Stimulated activated memory B cell treated with anti-CD40 and anti-IgM and Interleukin-4, amounts not matched to agents 10 μg/mL and 1 μg/mL and 100 μg/mL, for 72 hours (primary cell): Measurements from ENCODE around the gene BEND7.
"Not testable (repeated sequence)": the region's sequence is repeated elsewhere in the genome, so short reads cannot be mapped to it uniquely, and the experiment has no call there.

Experiments used
- ATAC-seq: fragments of 150-1000 bp; cut with Tn5 transposase; 2 replicates; pipeline ENCODE4 v1.10.0; 2021
- H3K27ac Mint-ChIP-seq: one replicate; pipeline ENCODE4 v1.8.0; 2022; ENCODE audit warnings: mild to moderate bottlenecking, mixed read lengths
- H3K27me3 Mint-ChIP-seq: one replicate; pipeline ENCODE4 v1.8.0; 2022; ENCODE audit warnings: mixed read lengths
- H3K36me3 Mint-ChIP-seq: one replicate; pipeline ENCODE4 v1.8.0; 2022; ENCODE audit warnings: mixed read lengths
- H3K4me1 Mint-ChIP-seq: one replicate; pipeline ENCODE4 v1.8.0; 2022; ENCODE audit warnings: mixed read lengths
- H3K4me3 Mint-ChIP-seq: one replicate; pipeline ENCODE4 v1.8.0; 2022; ENCODE audit warnings: mild to moderate bottlenecking, moderate library complexity, mixed read lengths
- H3K9me3 Mint-ChIP-seq: one replicate; pipeline ENCODE4 v1.8.0; 2022; ENCODE audit warnings: mixed read lengths

The BEND7 gene

GRCh38 chr10:13528875-13529713, at the start of gene BEND7:
TSS of gene BEND7 (minus strand) at chr10:13529014. CDS start at chr10:13528533, 481 bp downstream.
- peak within 1 kb of the TSS; percentile 73 for H3K4me3 Mint-ChIP-seq
- no peak within 1 kb of the TSS for H3K27ac Mint-ChIP-seq
- no peaks in the 10 kb centered on the region for H3K9me3 Mint-ChIP-seq
- H3K36me3 Mint-ChIP-seq: no peaks in the 10 kb centered on the region
- ATAC-seq: peak; percentile 72
- peaks cover 51% of the 10 kb centered on the region for H3K27me3 Mint-ChIP-seq
- peaks cover 16% of the 10 kb centered on the region for H3K4me1 Mint-ChIP-seq

- no peaks in the 10 kb centered on the region for H3K36me3 Mint-ChIP-seq
- ATAC-seq: no peak
- H3K4me3 Mint-ChIP-seq: no peak overlapping the region
- H3K4me1 Mint-ChIP-seq: no peaks in the 10 kb centered on the region
- peaks cover 12% of the 10 kb centered on the region for H3K27me3 Mint-ChIP-seq
- peaks cover 9% of the 10 kb centered on the region for H3K9me3 Mint-ChIP-seq
- no peak overlapping the region for H3K27ac Mint-ChIP-seq
These were observed 45.1 kb upstream of the BEND7 start for GRCh38 chr10:13573960-13574359.

GRCh38 chr10:13571541-13571940, 42.7 kb upstream of the BEND7 start:
- Mint-ChIP-seq H3K27me3 (peaks cover 8% of the 10 kb centered on the region), H3K36me3 (no peaks in the 10 kb centered on the region), H3K4me3 (no peak overlapping the region), H3K4me1 (no peaks in the 10 kb centered on the region), H3K9me3 (peaks cover 9% of the 10 kb centered on the region), H3K27ac (no peak overlapping the region)
- no peak for ATAC-seq

- H3K9me3 Mint-ChIP-seq: no peaks in the 10 kb centered on the region
These were observed 38.2 kb upstream of the BEND7 start for GRCh38 chr10:13567030-13567429.

GRCh38 chr10:13564576-13564975, 35.8 kb upstream of the BEND7 start:
- Mint-ChIP-seq H3K27ac (no peak overlapping the region), H3K4me3 (no peak overlapping the region), H3K27me3 (peaks cover 8% of the 10 kb centered on the region), H3K9me3 (no peaks in the 10 kb centered on the region), H3K36me3 (no peaks in the 10 kb centered on the region), H3K4me1 (no peaks in the 10 kb centered on the region)
- ATAC-seq: no peak

More at GRCh38 chr10:13567030-13567429, 38.2 kb upstream of the BEND7 start:
- Mint-ChIP-seq H3K4me3 (no peak overlapping the region), H3K4me1 (no peaks in the 10 kb centered on the region), H3K27me3 (peaks cover 8% of the 10 kb centered on the region), H3K27ac (no peak overlapping the region), H3K36me3 (no peaks in the 10 kb centered on the region)
- no peak for ATAC-seq

- Mint-ChIP-seq H3K4me3 (no peak overlapping the region), H3K36me3 (no peaks in the 10 kb centered on the region), H3K27ac (no peak overlapping the region), H3K4me1 (no peaks in the 10 kb centered on the region), H3K9me3 (no peaks in the 10 kb centered on the region), H3K27me3 (peaks cover 8% of the 10 kb centered on the region)
- no peak for ATAC-seq
These were observed 34.9 kb upstream of the BEND7 start for GRCh38 chr10:13563481-13564445.

GRCh38 chr10:13560597-13560996, 31.8 kb upstream of the BEND7 start:
- no peak for ATAC-seq
- H3K4me3 Mint-ChIP-seq: no peak overlapping the region
- no peak overlapping the region for H3K27ac Mint-ChIP-seq
- no peaks in the 10 kb centered on the region for H3K27me3 Mint-ChIP-seq
- H3K36me3 Mint-ChIP-seq: no peaks in the 10 kb centered on the region
- H3K9me3 Mint-ChIP-seq: peaks cover 3% of the 10 kb centered on the region
- H3K4me1 Mint-ChIP-seq: peaks cover 10% of the 10 kb centered on the region

- Mint-ChIP-seq H3K4me1 (peaks cover 10% of the 10 kb centered on the region), H3K27ac (no peak overlapping the region), H3K9me3 (peaks cover 3% of the 10 kb centered on the region), H3K36me3 (no peaks in the 10 kb centered on the region), H3K27me3 (peaks cover 6% of the 10 kb centered on the region), H3K4me3 (no peak overlapping the region)
- ATAC-seq: no peak
These were observed 30.4 kb upstream of the BEND7 start for GRCh38 chr10:13559124-13559700.

GRCh38 chr10:13555884-13556510, 27.2 kb upstream of the BEND7 start:
- ATAC-seq: no peak
- Mint-ChIP-seq H3K27ac (no peak overlapping the region), H3K36me3 (peaks cover 6% of the 10 kb centered on the region), H3K9me3 (peaks cover 6% of the 10 kb centered on the region), H3K27me3 (peaks cover 25% of the 10 kb centered on the region), H3K4me1 (peaks cover 10% of the 10 kb centered on the region), H3K4me3 (no peak overlapping the region)

- no peak for ATAC-seq
- H3K27me3 Mint-ChIP-seq: peaks cover 52% of the 10 kb centered on the region
- H3K36me3 Mint-ChIP-seq: peaks cover 8% of the 10 kb centered on the region
- H3K9me3 Mint-ChIP-seq: peaks cover 19% of the 10 kb centered on the region
- no peak overlapping the region for H3K4me3 Mint-ChIP-seq
- H3K27ac Mint-ChIP-seq: no peak overlapping the region
- H3K4me1 Mint-ChIP-seq: no peaks in the 10 kb centered on the region
These were observed 22.0 kb upstream of the BEND7 start for GRCh38 chr10:13550802-13551201.

GRCh38 chr10:13542533-13542932, 13.7 kb upstream of the BEND7 start:
- peaks cover 75% of the 10 kb centered on the region for H3K27me3 Mint-ChIP-seq
- no peaks in the 10 kb centered on the region for H3K9me3 Mint-ChIP-seq
- H3K36me3 Mint-ChIP-seq: no peaks in the 10 kb centered on the region

GRCh38 chr10:13537985-13538384, 9.2 kb upstream of the BEND7 start:
- H3K9me3 Mint-ChIP-seq, H3K27ac Mint-ChIP-seq, H3K36me3 Mint-ChIP-seq, ATAC-seq, H3K4me3 Mint-ChIP-seq, H3K4me1 Mint-ChIP-seq: not testable (repeated sequence)
- peaks cover 59% of the 10 kb centered on the region for H3K27me3 Mint-ChIP-seq

More at GRCh38 chr10:13542533-13542932, 13.7 kb upstream of the BEND7 start:
- no peak for ATAC-seq
- Mint-ChIP-seq H3K4me1 (no peaks in the 10 kb centered on the region), H3K27ac (no peak overlapping the region), H3K4me3 (no peak overlapping the region)

- H3K4me3 Mint-ChIP-seq: no peak overlapping the region
- no peaks in the 10 kb centered on the region for H3K9me3 Mint-ChIP-seq
- no peaks in the 10 kb centered on the region for H3K4me1 Mint-ChIP-seq
- H3K36me3 Mint-ChIP-seq: no peaks in the 10 kb centered on the region
- peak; percentile 85 for ATAC-seq
- peaks cover 67% of the 10 kb centered on the region for H3K27me3 Mint-ChIP-seq
- no peak overlapping the region for H3K27ac Mint-ChIP-seq
These were observed 8.0 kb upstream of the BEND7 start for GRCh38 chr10:13536674-13537366.

- H3K27ac Mint-ChIP-seq: no peak overlapping the region
- no peaks in the 10 kb centered on the region for H3K9me3 Mint-ChIP-seq
- no peak for ATAC-seq
- H3K4me3 Mint-ChIP-seq: no peak overlapping the region
- no peaks in the 10 kb centered on the region for H3K36me3 Mint-ChIP-seq
- peaks cover 56% of the 10 kb centered on the region for H3K27me3 Mint-ChIP-seq
- H3K4me1 Mint-ChIP-seq: no peaks in the 10 kb centered on the region
These were observed 6.5 kb upstream of the BEND7 start for GRCh38 chr10:13535346-13535745.
